ENCODE results near the gene RIMS1. TPM values are rescaled to one million over a fixed set of nuclear protein-coding genes. Genes with fewer than 3 reads are reported as not detected.

RIMS1 gene
- total RNA-seq, 1 experiment from 2014 or later: 0.51 TPM

DNA sequence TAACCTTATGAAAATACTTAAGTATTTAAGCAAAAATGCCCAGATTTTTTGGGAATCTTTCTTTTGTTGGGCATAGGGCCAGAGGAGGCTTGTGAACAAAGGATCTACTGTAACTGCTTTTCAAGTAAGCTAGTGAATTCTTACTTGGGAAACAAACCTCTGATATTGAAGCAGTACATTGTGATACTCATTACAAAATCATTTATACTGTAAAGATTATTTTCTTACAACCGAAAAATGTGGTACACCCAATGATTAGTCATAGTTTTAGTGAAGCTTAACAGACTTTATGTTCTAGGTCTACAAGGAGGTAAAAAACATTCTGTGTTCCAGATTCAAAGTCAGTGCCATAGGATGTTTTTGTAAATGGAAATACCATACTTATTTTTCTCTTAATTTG lies 462.6 kb downstream of the RIMS1 start:
- TF ChIP-seq EZH2phosphoT487 (IDR thresholded peaks at IDR 0.05; ENCODE audit: borderline replicate concordance, low read length) (no peak), EZH2 (IDR thresholded peaks at IDR 0.05; ENCODE audit: low read length, unreplicated experiment) (no peak)
- TF ChIP-seq, protein P1, sequence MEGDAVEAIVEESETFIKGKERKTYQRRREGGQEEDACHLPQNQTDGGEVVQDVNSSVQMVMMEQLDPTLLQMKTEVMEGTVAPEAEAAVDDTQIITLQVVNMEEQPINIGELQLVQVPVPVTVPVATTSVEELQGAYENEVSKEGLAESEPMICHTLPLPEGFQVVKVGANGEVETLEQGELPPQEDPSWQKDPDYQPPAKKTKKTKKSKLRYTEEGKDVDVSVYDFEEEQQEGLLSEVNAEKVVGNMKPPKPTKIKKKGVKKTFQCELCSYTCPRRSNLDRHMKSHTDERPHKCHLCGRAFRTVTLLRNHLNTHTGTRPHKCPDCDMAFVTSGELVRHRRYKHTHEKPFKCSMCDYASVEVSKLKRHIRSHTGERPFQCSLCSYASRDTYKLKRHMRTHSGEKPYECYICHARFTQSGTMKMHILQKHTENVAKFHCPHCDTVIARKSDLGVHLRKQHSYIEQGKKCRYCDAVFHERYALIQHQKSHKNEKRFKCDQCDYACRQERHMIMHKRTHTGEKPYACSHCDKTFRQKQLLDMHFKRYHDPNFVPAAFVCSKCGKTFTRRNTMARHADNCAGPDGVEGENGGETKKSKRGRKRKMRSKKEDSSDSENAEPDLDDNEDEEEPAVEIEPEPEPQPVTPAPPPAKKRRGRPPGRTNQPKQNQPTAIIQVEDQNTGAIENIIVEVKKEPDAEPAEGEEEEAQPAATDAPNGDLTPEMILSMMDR (conservative IDR thresholded peaks at IDR 0.05; ENCODE audit: low read depth, low read length): no peak
- intact Hi-C loops (cut with micrococcal nuclease): no loop called here
- Histone ChIP-seq H3K79me2 (ENCODE audit: low read length) (no peaks in the 10 kb centered on the region), H3K27ac (ENCODE audit: low read length) (no peak overlapping the region), H3K36me3 (ENCODE audit: low read depth, low read length) (no peaks in the 10 kb centered on the region), H4K20me1 (ENCODE audit: low read length) (no peaks in the 10 kb centered on the region), H3K9me3 (ENCODE audit: low read length) (no peaks in the 10 kb centered on the region), H3K4me2 (ENCODE audit: low read length) (no peak overlapping the region), H3K4me1 (ENCODE audit: insufficient read depth, low read length) (peaks cover 4% of the 10 kb centered on the region; the same call in 1 of the 2 replicates), H2AFZ (ENCODE audit: low read length) (no peak overlapping the region), H3K9ac (ENCODE audit: low read length) (no peak overlapping the region), H3F3A (ENCODE audit: low read length, unreplicated experiment) (no peaks in the 10 kb centered on the region), H3K4me3 (ENCODE audit: low read length) (no peak overlapping the region), H3K27me3 (ENCODE audit: low read length) (no peaks in the 10 kb centered on the region), H3K9me2 (replicated peaks; ENCODE audit: low read length) (no peaks in the 10 kb centered on the region)
- BruUV-seq (replicated peaks): no TSS peak
- DNase-seq (peak; percentile 29), ATAC-seq (peak; percentile 65)
- ChIA-PET CTCF (no interaction called here), POLR2A (ENCODE audit: unreplicated experiment) (no interaction called here)

DNA sequence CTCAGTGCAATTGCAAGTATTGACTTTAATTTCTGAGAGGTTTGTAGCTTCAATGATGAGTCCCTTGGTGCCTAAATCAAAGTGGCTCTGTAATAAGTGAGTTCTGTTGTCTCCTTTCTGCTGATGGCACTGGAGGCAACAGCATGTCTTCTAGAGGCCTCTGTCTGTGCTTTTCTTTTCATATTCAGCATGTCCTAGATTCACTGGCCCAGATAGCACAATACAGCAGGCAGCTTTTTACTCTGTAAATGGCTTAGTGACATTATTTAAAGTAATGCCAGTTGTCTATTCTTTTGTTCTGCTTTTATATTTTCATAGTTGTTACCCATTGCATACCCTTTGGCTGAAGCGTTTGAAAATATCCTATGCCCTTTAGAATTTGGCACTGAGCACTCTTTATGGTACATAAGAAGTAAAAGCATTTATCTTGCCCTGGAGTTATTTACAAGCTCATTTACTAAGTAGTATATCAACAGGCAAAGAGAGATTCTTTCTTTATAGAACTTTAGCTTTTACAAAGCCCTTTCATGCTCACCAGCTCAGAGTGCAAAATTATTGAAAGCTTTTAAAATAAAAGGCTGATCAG lies 464.0 kb downstream of the RIMS1 start:
- TF ChIP-seq EZH2phosphoT487 (IDR thresholded peaks at IDR 0.05; ENCODE audit: borderline replicate concordance, low read length) (no peak), EZH2 (IDR thresholded peaks at IDR 0.05; ENCODE audit: low read length, unreplicated experiment) (no peak)
- TF ChIP-seq, protein P1 (conservative IDR thresholded peaks at IDR 0.05; ENCODE audit: low read depth, low read length): no peak
- no peaks in the 10 kb centered on the region for H3K27me3 ChIP-seq (ENCODE audit: low read length)
- no peak overlapping the region for H3K9ac ChIP-seq (ENCODE audit: low read length)
- H2AFZ ChIP-seq (ENCODE audit: low read length): no peak overlapping the region
- H3K27ac ChIP-seq (ENCODE audit: low read length): no peak overlapping the region
- H4K20me1 ChIP-seq (ENCODE audit: low read length): no peaks in the 10 kb centered on the region
- ChIA-PET CTCF (no interaction called here), POLR2A (ENCODE audit: unreplicated experiment) (no interaction called here)
- no peak overlapping the region for H3K4me3 ChIP-seq (ENCODE audit: low read length)
- intact Hi-C loops (cut with micrococcal nuclease): no loop called here
- BruUV-seq (replicated peaks): no TSS peak
- no peak for DNase-seq
- H3K79me2 ChIP-seq (ENCODE audit: low read length): no peaks in the 10 kb centered on the region
- no peak; the same call in 1 of the 2 replicates for ATAC-seq
- H3F3A ChIP-seq (ENCODE audit: low read length, unreplicated experiment): no peaks in the 10 kb centered on the region
- H3K9me3 ChIP-seq (ENCODE audit: low read length): no peaks in the 10 kb centered on the region
- H3K9me2 ChIP-seq (replicated peaks; ENCODE audit: low read length): no peaks in the 10 kb centered on the region
- no peaks in the 10 kb centered on the region for H3K36me3 ChIP-seq (ENCODE audit: low read depth, low read length)
- H3K4me1 ChIP-seq (ENCODE audit: insufficient read depth, low read length): peaks cover 4% of the 10 kb centered on the region; the same call in 1 of the 2 replicates
- no peak overlapping the region for H3K4me2 ChIP-seq (ENCODE audit: low read length)

All from PC-3 (cell line).